NT2/D1 (cell line): Measurements from ENCODE around the gene KCNJ13.
"Not testable (repeated sequence)": the region's sequence is repeated elsewhere in the genome, so short reads cannot be mapped to it uniquely, and the experiment has no call there.

Experiments used
- DNase-seq: peaks from one replicate; pipeline ENCODE4 v3.0.0-alpha.2; 2011; ENCODE audit warnings: low read depth, low spot score
- H3K27me3 ChIP-seq: 2 replicates; pipeline ENCODE4 v1.6.0; 2011; ENCODE audit warnings: mild to moderate bottlenecking; ENCODE audit not compliant: insufficient read length, insufficient read depth
- H3K36me3 ChIP-seq: 2 replicates; pipeline ENCODE4 v1.6.1; 2011; ENCODE audit warnings: mild to moderate bottlenecking, low read length, mixed read lengths; ENCODE audit not compliant: insufficient read depth, insufficient read length
- H3K4me1 ChIP-seq: 2 replicates; pipeline ENCODE4 v1.5.1; 2011; ENCODE audit not compliant: insufficient read depth, insufficient read length
- H3K4me3 ChIP-seq: 2 replicates; pipeline ENCODE4 v1.5.1; 2011; ENCODE audit warnings: low read depth; ENCODE audit not compliant: insufficient read length
- H3K9ac ChIP-seq: 2 replicates; pipeline ENCODE4 v1.6.0; 2011; ENCODE audit warnings: low read depth; ENCODE audit not compliant: insufficient read length
- H3K9me3 ChIP-seq: 2 replicates; pipeline ENCODE4 v1.5.1; 2011; ENCODE audit warnings: mild to moderate bottlenecking, low read length; ENCODE audit not compliant: insufficient read depth
- SUZ12 ChIP-seq: IDR thresholded peaks from 2 replicates; pipeline ENCODE4 v1.6.1; 2011; ENCODE audit not compliant: insufficient read length, insufficient read depth; ENCODE audit errors: extremely low read depth
- YY1 ChIP-seq: IDR thresholded peaks from 2 replicates; pipeline ENCODE4 v1.6.1; 2011; ENCODE audit not compliant: insufficient read length, insufficient read depth
- ZNF274 ChIP-seq: IDR thresholded peaks from 2 replicates; pipeline ENCODE4 v1.6.1; 2011; ENCODE audit warnings: mild to moderate bottlenecking, low read depth, low read length

KCNJ13 gene

GRCh38 chr2:232741294-232741693, 35.1 kb downstream of the KCNJ13 start:
- Histone ChIP-seq H3K9me3 (no peaks in the 10 kb centered on the region), H3K36me3 (peaks cover 24% of the 10 kb centered on the region), H3K27me3 (no peaks in the 10 kb centered on the region), H3K4me1 (no peaks in the 10 kb centered on the region), H3K4me3 (no peak overlapping the region), H3K9ac (no peak overlapping the region)
- no peak for DNase-seq
- no peak for TF ChIP-seq SUZ12
- TF ChIP-seq YY1, result no peak
- no peak for TF ChIP-seq ZNF274

DNA sequence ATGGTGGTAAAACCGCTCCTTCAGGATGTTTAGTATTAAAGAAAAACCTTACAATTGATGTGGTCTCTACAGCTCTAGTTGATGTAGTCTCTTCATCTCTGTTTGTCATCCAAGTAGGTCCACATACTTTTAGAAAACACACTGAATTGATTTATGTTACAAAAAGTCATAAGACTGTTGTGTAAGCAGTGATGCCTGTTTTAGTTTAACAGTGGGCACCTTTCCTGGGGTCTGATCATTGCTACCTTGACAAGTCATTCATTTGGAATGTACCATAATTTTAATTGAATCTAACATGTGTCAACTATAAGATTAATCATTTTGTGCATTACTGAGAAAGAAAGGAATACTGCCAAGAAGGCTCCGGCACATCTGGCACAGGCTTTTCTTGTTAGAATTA, 44.9 kb downstream of the KCNJ13 start:
- H3K9me3 ChIP-seq, result no peaks in the 10 kb centered on the region
- no peak overlapping the region for H3K9ac ChIP-seq
- no peaks in the 10 kb centered on the region for H3K4me1 ChIP-seq
- H3K4me3 ChIP-seq, result no peak overlapping the region
- DNase-seq, result no peak
- H3K36me3 ChIP-seq, result peaks cover 55% of the 10 kb centered on the region
- no peaks in the 10 kb centered on the region for H3K27me3 ChIP-seq
- no peak for TF ChIP-seq ZNF274
- TF ChIP-seq SUZ12, result no peak
- no peak for TF ChIP-seq YY1

DNA sequence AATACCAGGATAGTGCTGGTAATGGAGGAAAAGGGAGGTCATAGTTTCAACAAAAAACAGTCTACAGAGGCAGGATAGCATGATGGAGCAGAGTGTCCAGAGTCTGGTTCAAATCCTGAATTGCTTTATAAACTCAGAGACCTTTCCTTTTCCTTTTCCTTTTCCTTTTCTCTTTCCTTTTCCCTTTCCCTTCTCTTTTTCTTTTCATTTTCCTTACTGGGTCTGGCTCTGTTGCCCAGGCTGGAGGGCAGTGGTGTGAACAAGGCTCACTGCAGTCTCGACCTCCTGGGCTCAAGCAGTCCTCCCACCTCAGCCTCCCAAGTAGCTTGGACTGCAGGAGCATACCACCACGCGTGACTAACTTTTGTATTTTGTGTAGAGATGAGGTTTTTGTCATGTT, 47.6 kb downstream of the KCNJ13 start:
- Histone ChIP-seq H3K4me3 (no peak overlapping the region), H3K36me3 (peaks cover 56% of the 10 kb centered on the region), H3K27me3 (no peaks in the 10 kb centered on the region), H3K9me3 (no peaks in the 10 kb centered on the region), H3K4me1 (no peaks in the 10 kb centered on the region), H3K9ac (no peak overlapping the region)
- DNase-seq, result no peak
- no peak for TF ChIP-seq ZNF274
- TF ChIP-seq SUZ12, result no peak
- TF ChIP-seq YY1, result no peak

- no peaks in the 10 kb centered on the region for H3K9me3 ChIP-seq
- no peaks in the 10 kb centered on the region for H3K27me3 ChIP-seq
- no peak for DNase-seq
- no peak overlapping the region for H3K9ac ChIP-seq
- H3K4me1 ChIP-seq, result no peaks in the 10 kb centered on the region
- no peak for TF ChIP-seq SUZ12
- no peak for TF ChIP-seq YY1
- TF ChIP-seq ZNF274, result no peak
- H3K36me3 ChIP-seq, result peaks cover 58% of the 10 kb centered on the region
- H3K4me3 ChIP-seq, result no peak overlapping the region
Observed at GRCh38 chr2:232723027-232723426, 53.3 kb downstream of the KCNJ13 start.

DNA sequence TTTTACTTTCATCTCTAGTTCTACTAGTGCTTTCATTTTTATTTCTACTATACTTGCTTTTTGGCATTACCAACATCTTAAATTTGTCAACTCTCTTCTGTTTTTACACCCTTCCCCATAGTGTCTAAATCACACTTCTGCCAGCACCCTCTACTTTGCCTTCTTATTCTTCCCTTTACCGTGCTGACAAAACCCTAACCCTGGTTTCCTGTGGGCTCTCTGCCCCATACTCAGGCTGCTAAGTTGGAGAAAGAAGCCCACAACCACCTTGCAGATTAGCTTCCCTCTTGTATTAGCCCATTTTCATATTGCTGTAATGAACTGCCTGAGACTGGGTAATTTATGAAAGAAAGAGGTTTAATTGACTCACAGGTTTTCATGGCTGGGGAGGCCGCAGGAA, 54.5 kb downstream of the KCNJ13 start:
- TF ChIP-seq YY1, result no peak
- TF ChIP-seq ZNF274, result no peak
- no peak for TF ChIP-seq SUZ12
- Histone ChIP-seq H3K9ac (no peak overlapping the region), H3K36me3 (peaks cover 62% of the 10 kb centered on the region), H3K9me3 (no peaks in the 10 kb centered on the region), H3K4me1 (no peaks in the 10 kb centered on the region), H3K4me3 (no peak overlapping the region), H3K27me3 (no peaks in the 10 kb centered on the region)
- no peak for DNase-seq

DNA sequence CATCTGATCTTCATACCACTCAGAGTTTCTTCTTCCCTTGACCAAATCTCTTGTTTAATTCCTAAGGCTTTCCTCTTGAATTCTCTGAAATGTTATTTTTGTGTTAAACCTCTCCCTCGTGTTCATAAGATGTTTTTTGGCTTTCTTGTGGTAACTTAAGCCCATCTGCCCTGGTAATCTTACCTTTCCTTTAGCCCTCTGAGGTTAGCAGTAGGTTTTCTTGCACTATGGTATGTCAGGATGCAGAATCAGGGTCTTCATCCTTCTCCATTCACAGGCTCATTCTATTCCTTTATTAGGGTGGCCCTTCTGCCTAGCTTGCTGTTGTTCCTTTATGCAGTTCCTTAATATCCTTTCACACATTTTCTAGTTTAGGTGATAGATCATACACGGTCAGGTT, 55.1 kb downstream of the KCNJ13 start:
- Histone ChIP-seq H3K4me3 (no peak overlapping the region), H3K4me1 (no peaks in the 10 kb centered on the region), H3K9me3 (no peaks in the 10 kb centered on the region), H3K27me3 (no peaks in the 10 kb centered on the region), H3K36me3 (peaks cover 66% of the 10 kb centered on the region), H3K9ac (no peak overlapping the region)
- no peak for DNase-seq
- TF ChIP-seq SUZ12 (no peak), YY1 (no peak), ZNF274 (no peak)

DNA sequence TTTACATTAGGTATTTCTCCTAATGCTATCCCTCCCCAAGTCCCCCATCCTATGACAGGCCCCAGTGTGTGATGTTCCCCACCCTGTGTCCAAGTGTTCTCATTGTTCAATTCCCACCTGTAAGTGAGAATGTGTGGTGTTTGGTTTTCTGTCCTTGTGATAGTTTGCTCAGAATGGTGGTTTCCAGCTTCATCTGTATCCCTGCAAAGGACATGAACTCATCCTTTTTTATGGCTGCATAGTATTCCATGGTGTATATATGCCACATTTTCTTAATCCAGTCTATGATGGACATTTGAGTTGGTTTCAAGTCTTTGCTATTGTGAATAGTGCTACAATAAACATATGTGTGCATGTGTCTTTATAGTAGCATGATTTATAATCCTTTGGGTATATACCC, 56.3 kb downstream of the KCNJ13 start:
- not testable (repeated sequence) for H3K9ac ChIP-seq, H3K9me3 ChIP-seq, H3K4me3 ChIP-seq, DNase-seq, H3K4me1 ChIP-seq, H3K27me3 ChIP-seq
- H3K36me3 ChIP-seq, result peaks cover 56% of the 10 kb centered on the region
